ENCODE measurements around the gene TEPSIN. TPM values are rescaled to one million over a fixed set of nuclear protein-coding genes. Genes with fewer than 3 reads are reported as not detected.

Gene TEPSIN
- total RNA-seq, 3 donors from 2014 or later: 37.4 to 60.2 (median 50.0) TPM

DNA sequence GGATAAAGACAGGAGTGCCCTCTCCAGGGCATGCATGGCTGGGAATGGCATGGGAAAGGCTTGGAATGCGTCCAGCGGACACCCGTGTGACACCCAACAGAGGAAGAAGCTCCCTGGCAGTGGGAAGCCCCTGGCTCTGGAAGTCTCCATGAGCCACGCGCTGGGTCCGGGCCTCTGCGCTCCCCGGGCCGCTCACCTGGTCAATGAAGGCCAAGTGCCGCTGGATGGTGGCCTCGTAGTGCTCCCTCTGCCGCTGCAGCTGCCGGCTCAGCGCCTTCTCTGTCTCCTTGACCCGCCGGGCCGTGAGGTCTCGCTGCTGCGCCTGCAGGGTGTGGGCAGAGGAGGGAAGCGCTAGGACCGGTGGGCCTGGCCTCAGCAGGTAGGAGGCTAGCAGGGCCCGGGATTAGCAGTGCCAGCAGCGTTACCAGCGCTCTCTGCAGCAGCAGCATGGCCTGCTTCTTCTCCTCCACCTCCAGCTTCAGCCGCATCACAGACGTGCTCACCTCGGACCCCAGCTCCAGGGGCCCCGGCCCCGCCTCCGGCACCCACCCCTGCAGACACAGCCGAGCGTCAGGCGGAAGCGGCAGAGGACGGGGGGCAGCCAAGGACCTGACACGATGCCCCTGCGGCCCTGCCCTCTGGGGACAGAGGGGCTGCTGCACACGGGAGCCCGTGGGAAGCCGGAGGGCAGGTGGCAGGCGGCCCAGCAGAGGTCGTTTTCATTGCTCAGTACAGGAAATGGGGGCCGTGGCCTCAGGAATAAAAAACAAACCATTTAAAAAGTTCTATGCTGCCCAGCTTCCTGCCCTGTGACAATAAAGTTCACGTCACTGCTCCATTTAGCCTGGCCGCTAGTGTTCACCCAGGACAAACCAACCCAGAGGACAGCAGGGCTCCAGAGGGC lies 42.1 kb downstream of the TEPSIN start:
- intact Hi-C loops (cut with DNase I, micrococcal nuclease): no loop called here
- Histone ChIP-seq H3K4me1 (ENCODE audit: low read depth) (no peaks in the 10 kb centered on the region), H3K4me3 (no peak overlapping the region), H3K9me3 (no peaks in the 10 kb centered on the region), H3K36me3 (ENCODE audit: low read depth) (no peaks in the 10 kb centered on the region)
- TF ChIP-seq, protein P1, sequence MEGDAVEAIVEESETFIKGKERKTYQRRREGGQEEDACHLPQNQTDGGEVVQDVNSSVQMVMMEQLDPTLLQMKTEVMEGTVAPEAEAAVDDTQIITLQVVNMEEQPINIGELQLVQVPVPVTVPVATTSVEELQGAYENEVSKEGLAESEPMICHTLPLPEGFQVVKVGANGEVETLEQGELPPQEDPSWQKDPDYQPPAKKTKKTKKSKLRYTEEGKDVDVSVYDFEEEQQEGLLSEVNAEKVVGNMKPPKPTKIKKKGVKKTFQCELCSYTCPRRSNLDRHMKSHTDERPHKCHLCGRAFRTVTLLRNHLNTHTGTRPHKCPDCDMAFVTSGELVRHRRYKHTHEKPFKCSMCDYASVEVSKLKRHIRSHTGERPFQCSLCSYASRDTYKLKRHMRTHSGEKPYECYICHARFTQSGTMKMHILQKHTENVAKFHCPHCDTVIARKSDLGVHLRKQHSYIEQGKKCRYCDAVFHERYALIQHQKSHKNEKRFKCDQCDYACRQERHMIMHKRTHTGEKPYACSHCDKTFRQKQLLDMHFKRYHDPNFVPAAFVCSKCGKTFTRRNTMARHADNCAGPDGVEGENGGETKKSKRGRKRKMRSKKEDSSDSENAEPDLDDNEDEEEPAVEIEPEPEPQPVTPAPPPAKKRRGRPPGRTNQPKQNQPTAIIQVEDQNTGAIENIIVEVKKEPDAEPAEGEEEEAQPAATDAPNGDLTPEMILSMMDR (IDR thresholded peaks at IDR 0.05): no peak
- no peak for ATAC-seq
- DNase-seq: no peak

DNA sequence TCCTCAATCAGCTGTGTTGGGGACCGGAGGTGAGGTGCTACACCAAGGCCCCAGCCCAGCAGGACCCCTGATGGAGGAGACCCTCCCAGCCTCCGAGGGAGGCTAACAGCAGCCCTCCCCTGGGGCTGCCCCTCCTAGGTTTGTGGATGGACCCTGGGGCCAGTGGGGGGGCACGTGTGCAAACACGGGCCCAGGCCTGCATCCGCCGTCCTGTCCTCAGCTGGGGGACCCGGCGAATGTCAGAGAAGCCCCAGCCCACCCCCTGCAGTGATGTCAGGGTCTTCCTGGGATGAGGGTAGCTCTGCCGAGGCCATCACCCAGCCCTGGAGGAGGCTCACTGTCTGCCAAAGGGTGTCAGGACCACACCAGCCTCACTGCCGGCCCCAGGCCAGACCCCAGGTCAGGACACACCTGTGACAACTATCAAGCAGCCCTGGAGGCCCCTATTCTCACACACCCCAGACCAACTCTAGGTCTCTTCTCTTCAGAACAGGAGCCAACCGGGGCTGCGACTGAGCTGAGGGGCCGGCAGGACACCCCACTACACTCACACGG lies 42.8 kb downstream of the TEPSIN start:
- no peaks in the 10 kb centered on the region for H3K9me3 ChIP-seq
- no peak overlapping the region for H3K4me3 ChIP-seq
- intact Hi-C loops (cut with DNase I, micrococcal nuclease): no loop called here
- TF ChIP-seq, protein P1 (IDR thresholded peaks at IDR 0.05): no peak
- ATAC-seq: no peak
- no peaks in the 10 kb centered on the region for H3K4me1 ChIP-seq (ENCODE audit: low read depth)
- no peaks in the 10 kb centered on the region for H3K36me3 ChIP-seq (ENCODE audit: low read depth)
- DNase-seq: no peak

DNA sequence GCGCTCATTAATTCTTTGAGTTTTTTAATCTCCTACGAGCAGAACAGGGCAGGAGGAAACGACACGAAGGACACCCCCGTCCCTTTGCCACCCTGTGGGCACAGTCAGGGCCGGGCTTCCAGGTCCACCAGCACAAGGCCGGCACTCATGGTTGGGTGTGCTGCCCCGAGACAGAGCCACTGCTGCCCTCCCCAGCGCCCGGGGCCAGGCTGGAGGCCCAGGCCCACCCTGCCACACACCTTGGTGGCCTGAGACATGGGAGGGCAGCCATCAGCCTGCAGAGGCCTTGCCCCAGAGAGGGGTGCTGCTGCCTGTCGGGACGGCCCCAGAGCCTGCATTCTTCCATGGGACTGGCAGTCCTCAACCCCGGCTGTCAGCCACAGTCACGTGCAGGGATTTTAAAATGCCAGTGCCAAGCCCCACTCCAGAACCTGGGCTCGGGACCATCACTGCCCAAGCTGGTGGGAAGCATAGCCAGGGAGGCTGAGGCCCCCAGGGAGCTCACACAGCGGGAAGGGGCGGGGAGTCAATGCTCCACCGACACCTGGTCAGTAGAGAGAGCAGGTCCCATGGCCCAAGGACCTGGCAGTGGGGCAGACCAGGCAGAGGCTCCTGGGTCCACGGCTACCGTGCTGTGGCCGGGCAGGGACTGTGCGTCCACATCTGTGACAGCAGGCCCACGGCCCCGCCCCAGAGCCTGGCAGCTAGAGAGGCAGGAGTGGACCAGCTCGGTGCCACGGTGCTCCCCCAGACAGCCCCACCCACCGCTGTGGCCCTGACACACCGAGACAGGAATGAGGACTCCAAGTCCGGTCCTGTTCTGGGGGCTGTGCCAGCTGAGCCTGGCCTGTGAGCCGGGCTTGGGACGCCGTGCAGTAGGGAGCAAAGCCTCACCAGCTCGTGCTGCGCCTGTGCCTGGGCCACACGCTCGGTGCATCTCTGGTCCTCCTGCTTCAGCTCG lies 43.6 kb downstream of the TEPSIN start:
- Histone ChIP-seq H3K4me1 (ENCODE audit: low read depth) (no peaks in the 10 kb centered on the region), H3K36me3 (ENCODE audit: low read depth) (no peaks in the 10 kb centered on the region), H3K9me3 (no peaks in the 10 kb centered on the region), H3K4me3 (no peak overlapping the region)
- TF ChIP-seq, protein P1 (IDR thresholded peaks at IDR 0.05): no peak
- ATAC-seq: no peak
- no peak for DNase-seq
- intact Hi-C loops (cut with DNase I, micrococcal nuclease): no loop called here

DNA sequence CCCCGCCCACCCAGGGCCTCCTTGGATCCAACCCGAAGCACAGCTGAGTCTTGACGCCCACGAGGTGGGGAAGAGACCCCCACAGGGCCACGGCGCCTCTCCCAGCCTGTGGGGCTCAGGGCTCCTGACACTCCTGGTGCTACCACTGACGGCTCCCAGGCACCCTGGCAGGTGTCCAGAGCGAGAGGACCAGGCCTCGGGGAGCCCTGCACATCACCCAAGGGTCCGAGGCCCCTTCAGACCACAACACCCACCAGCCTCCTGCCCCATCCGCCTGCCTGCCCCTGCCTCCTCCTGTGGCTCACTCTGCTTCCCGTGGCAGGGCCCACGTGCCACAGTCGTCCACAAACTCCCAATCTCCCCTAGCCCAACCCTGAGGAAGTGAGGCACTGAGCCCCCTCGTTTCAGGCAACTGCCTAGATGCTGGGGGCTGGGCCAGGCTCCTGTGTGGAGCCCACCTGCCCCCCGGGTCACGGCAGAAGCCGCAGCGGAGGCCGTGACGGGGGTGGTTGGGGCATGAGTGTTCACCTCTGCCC lies 44.6 kb downstream of the TEPSIN start:
- DNase-seq: no peak
- Histone ChIP-seq H3K4me3 (no peak overlapping the region), H3K9me3 (no peaks in the 10 kb centered on the region), H3K36me3 (ENCODE audit: low read depth) (no peaks in the 10 kb centered on the region), H3K4me1 (ENCODE audit: low read depth) (no peaks in the 10 kb centered on the region)
- intact Hi-C loops (cut with DNase I, micrococcal nuclease): no loop called here
- ATAC-seq: no peak
- TF ChIP-seq, protein P1 (IDR thresholded peaks at IDR 0.05): no peak

DNA sequence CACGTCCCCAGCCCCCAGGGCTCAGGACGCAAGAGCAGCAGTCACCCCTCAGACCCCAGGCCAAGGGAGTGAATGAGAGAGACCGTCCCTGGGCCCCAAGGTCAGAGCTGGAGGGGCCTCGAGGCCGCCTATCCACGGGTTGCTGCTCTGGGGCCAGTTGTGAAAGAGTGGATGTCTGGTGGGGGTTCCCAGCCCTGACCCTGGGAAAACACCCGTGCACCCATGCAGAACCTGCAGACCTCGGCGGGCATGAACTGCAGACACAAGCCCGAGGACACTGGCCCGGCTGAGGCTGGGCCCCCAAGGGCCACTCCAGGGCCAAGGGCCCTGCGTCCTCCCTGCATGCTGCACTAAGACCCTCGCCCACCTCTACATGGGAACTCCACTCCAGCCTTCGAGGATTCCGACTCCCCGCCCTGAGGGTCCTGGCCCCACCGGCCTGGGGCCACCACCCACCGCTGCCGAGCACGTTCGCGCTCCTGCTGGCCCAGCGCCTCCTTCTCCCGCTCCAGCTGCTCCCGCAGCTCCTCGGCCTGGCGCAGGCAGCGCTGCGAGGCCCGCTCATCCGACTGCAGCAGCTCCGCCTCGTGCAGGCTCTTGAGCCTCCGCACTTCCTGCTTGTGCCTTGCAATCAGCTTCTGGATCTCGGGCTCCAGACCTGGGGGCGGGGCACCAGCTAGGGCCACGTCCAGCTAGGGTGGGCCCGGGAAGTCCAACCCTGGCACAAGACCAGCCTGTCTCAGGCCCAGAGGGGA lies 45.2 kb downstream of the TEPSIN start:
- no peak for DNase-seq
- intact Hi-C loops (cut with DNase I, micrococcal nuclease): no loop called here

More for the DNA sequence above, 45.2 kb downstream of the TEPSIN start:
- TF ChIP-seq, protein P1 (IDR thresholded peaks at IDR 0.05): no peak
- Histone ChIP-seq H3K4me1 (ENCODE audit: low read depth) (no peaks in the 10 kb centered on the region), H3K36me3 (ENCODE audit: low read depth) (no peaks in the 10 kb centered on the region), H3K4me3 (no peak overlapping the region), H3K9me3 (no peaks in the 10 kb centered on the region)
- ATAC-seq: no peak

Measured in mucosa of descending colon (tissue), 3 donors.